OCI-LY3 (cell line): Measurements from ENCODE around the gene SAMD4A.
"Not testable (repeated sequence)": the region's sequence is repeated elsewhere in the genome, so short reads cannot be mapped to it uniquely, and the experiment has no call there.

Experiments used
- EZH2phosphoT487 ChIP-seq: fragments of 200-600 bp; shearing (Covaris generic); IDR thresholded peaks from 2 replicates; pipeline ENCODE4 v1.6.1; 2018; ENCODE audit warnings: antibody characterized with exemption, mixed run types, low read depth
- TF ChIP-seq, protein P1 (sequence below): fragments of 200-600, 300-600 bp; sonication (generic); IDR thresholded peaks from 2 replicates; pipeline ENCODE4 v1.5.1; 2014; ENCODE audit warnings: antibody characterized with exemption, low read length, low read depth

DNA sequence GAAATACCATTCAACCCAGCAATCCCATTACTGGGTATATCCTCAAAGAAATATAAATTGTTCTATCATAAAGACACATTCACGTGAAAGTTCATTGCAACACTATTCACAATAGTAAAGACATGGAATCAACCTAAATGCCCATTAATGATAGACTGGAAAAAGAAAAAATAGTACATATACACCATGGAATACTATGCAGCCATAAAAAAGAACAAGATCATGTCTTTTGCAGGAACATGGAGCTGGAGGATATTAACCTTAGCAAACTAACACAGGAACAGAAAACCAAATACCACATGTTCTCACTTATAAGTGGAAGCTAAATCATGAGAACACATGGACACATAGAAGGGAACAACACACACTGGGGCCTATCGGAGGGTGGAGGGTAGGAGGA is 234.6 kb downstream of the SAMD4A start:
- TF ChIP-seq, protein P1, sequence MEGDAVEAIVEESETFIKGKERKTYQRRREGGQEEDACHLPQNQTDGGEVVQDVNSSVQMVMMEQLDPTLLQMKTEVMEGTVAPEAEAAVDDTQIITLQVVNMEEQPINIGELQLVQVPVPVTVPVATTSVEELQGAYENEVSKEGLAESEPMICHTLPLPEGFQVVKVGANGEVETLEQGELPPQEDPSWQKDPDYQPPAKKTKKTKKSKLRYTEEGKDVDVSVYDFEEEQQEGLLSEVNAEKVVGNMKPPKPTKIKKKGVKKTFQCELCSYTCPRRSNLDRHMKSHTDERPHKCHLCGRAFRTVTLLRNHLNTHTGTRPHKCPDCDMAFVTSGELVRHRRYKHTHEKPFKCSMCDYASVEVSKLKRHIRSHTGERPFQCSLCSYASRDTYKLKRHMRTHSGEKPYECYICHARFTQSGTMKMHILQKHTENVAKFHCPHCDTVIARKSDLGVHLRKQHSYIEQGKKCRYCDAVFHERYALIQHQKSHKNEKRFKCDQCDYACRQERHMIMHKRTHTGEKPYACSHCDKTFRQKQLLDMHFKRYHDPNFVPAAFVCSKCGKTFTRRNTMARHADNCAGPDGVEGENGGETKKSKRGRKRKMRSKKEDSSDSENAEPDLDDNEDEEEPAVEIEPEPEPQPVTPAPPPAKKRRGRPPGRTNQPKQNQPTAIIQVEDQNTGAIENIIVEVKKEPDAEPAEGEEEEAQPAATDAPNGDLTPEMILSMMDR = not testable (repeated sequence)
- not testable (repeated sequence) for TF ChIP-seq EZH2phosphoT487
